DMS53 treated with DMSO at 0.1 percent for 48 hours (cell line): ENCODE data around the gene PRSS56.

ENCODE experiments used
- DNase-seq: peaks from one replicate; lab custom pipeline; 2025; ENCODE audit not compliant: unreplicated experiment; lab: John Stamatoyannopoulos, UW

Gene PRSS56

DNA sequence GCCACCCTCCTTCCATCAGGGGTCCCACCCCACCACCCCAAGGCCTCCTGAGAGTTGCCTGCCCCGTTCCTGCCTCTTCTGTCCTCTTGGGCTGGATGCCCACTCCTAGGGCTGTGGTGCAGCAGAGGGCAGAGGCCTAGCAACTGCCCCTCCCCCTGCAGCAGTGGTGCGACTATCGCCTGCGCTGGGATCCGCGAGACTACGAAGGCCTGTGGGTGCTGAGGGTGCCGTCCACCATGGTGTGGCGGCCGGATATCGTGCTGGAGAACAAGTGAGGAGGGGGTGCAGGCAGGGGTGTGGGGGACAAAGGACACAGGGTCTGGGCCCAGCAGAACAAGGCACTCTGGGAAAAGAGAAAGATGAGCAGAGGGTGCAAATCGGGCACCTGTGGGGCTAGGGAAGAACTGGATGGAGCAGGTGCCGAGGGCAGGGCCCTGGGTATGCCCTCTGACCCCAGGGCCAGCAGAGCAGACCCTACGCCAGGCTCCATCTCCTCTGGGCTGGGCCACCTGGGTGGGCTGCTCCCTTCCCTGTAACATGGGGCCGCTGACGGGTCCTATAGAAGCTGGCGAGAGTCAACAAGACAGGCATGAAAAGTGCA is 20.4 kb downstream of the PRSS56 start:
- no peak for DNase-seq

DNA sequence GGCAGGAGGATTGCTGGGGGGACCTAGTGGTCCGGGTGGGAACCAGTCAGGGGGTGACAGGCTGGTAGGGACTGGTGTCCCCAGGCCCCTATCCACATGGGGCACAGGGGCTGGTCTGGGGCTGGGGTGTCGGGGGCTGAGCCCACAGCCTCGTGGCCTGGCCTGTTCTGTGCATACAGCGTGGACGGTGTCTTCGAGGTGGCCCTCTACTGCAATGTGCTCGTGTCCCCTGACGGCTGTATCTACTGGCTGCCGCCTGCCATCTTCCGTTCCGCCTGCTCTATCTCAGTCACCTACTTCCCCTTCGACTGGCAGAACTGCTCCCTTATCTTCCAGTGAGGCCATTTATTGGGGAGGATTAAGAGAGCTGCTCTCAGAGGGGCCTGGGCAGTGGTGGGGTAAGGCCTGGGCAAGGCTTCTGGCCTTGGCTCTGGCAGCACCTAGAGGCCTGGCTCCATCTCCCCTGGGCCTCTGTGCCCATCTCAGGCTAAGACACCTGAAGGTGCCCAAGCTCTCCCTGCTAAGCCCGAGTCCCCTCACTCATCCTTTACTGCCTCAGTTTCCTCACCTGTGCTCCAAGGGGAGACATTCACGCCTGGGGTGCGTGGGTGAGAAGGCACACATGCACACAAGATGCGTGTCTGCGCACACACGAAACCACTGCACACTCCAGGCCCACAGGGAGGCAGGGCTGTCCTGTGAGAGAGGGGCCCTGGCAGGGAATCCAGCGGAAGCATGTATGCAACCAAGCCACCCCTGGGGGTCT is 21.2 kb downstream of the PRSS56 start:
- DNase-seq, result no peak

DNA sequence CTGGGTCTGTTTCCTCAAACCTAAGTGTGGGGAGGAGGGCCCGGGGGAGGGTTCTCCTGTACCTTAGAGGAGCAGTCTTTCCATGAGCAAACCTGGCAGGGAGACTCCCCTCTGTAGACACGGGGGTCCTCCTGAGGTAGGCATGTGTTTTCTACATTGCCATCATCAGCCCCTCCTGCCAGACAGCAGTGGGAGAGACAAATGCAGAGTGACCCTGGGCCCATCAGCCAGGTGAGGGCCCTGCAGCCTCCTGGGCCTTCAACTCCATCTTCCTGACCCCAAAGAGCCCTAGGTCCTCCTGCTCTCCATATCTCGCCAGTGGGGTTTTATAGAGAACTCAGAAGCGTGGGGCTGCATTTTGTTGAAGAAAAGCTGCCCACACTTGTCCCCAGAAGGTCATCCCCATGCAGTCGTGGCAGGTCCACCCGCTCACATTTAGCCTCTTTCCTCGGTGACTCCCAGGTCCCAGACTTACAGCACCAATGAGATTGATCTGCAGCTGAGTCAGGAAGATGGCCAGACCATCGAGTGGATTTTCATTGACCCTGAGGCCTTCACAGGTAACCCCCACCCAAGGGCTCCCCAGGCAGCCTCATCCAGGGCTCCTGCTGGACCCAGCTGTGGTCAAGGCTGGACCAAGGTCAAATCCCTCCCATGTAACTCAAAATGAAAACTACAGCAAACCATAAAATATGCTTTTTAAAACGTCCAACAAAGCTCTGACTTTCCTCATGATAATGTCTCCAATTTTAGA is 21.9 kb downstream of the PRSS56 start:
- DNase-seq, result no peak

DNA sequence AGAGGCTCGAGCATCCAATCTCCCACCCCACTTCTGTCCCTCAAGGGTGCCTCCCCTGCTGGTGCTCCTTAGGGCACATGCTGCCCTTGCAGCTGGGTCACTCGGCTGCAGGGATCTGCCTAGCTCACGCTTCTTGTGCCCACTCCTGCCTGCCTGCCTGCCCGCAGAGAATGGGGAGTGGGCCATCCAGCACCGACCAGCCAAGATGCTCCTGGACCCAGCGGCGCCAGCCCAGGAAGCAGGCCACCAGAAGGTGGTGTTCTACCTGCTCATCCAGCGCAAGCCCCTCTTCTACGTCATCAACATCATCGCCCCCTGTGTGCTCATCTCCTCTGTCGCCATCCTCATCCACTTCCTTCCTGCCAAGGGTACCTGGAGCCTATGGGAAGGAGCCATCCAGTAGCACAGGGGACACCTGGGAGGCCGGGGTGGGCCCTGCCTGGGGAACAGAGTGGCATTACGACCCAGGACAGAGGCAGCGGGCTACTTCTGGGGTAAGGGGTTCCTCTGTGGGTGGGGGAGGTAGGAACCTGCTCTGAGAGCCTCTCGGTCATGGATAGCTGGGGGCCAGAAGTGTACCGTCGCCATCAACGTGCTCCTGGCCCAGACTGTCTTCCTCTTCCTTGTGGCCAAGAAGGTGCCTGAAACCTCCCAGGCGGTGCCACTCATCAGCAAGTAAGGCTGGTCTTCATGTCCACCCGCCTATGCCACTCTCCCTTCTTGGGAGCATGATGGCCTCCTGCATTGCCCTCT is 22.7 kb downstream of the PRSS56 start:
- DNase-seq, result no peak

DNA sequence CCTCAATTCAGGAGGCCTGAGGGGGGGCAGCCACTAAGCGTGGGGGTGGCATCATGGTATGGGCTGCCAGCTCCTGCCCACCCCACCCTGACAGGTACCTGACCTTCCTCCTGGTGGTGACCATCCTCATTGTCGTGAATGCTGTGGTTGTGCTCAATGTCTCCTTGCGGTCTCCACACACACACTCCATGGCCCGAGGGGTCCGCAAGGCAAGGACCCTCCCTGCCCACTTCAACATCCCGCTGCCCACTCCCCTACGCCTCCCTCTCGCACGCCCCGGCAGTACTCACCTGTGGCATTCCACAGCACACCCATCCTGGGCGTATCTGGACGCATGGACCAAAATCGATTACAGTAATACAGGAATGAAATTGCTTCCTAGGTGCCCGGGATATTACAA is 23.3 kb downstream of the PRSS56 start:
- DNase-seq, result no peak

DNA sequence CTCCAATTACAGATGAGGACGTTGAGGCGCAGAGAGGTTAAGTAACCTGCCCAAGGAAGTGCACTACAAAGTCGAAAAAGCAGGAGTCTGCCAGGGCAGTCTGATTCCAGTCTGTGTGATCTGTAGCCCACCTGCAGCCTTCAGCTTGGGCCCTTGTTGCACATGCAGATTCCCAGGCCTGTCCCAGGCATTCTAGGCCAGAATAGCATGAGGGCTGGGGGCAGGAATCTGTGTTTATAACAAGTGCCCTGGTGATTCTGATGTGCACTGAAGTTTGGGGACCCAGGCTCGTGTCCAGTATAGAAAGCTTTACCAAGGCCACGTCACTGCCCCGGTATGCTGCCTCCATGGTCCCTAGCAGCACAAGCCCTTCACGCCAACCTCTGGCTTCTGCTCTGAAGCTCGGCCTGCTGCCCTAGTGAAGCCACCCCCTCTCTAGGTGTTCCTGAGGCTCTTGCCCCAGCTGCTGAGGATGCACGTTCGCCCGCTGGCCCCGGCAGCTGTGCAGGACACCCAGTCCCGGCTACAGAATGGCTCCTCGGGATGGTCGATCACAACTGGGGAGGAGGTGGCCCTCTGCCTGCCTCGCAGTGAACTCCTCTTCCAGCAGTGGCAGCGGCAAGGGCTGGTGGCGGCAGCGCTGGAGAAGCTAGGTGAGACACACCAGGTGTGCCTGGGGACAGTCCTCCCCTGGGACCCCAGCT is 23.9 kb downstream of the PRSS56 start:
- DNase-seq, result no peak

DNA sequence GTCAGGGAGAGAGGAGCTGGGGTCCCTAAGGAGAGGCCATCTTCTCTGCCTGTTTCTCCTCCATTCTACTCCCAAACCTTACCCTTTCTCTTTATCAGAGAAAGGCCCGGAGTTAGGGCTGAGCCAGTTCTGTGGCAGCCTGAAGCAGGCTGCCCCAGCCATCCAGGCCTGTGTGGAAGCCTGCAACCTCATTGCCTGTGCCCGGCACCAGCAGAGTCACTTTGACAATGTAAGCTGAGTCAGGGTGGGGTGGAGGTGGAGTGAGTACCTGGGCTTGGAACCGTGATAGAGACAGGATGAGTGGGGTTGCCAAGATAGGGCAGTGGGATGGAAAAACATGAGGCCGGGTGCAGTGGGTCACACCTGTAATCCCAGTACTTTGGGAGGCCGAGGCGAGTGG is 24.5 kb downstream of the PRSS56 start:
- DNase-seq, result no peak

DNA sequence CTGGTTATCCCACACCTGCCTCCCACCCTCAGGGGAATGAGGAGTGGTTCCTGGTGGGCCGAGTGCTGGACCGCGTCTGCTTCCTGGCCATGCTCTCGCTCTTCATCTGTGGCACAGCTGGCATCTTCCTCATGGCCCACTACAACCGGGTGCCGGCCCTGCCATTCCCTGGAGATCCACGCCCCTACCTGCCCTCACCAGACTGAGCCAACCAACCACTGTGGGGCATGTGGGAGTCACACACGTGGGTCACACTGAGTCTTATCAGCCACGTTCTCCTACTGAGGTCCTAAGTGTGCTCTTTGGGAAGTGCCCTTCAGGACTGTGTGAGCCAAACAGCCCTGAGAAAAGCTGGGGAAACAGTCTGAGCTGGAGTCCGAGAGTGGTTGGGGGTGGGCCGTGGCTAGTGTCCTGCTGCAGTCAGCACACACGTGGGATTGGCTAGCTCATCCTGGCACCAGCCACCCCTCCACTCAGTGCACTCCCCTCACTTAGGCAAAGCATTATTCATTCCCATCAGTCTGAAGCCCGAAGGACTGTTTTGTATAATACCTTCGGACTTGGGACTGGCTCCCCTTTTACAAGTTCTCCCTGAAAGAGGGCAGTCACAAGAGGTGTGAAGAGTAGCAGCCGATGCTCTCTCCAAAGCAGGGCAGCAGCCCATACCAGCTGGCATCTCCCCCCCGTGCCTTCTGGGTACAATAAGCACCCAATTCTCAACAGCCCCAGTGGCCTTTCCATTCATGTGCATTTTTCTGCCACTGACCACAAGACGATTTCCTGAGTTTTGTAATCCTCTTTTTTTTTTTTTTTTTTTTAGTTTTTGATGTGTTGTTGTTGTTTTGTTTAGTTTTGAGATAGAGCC is 25.6 kb downstream of the PRSS56 start:
- no peak for DNase-seq

DNA sequence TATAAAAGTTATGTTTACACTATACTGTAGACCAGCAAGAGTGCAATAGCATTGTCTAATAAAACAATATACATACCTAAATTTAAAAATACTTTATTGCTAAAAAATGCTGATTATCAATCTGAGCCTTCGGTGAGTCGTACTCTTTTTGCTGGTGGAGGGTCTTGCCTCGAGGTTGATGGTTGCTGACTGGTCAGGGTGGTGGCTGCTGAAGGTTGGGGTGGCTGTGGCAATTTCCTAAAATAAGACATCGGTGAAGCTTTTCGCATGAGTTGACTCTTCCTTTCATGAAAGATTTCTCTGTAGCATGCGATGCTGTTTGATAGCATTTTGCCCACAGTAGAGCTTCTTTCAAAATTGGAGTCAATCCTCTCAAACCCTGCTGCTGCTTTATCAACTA is 27.8 kb downstream of the PRSS56 start:
- DNase-seq, result no peak

DNA sequence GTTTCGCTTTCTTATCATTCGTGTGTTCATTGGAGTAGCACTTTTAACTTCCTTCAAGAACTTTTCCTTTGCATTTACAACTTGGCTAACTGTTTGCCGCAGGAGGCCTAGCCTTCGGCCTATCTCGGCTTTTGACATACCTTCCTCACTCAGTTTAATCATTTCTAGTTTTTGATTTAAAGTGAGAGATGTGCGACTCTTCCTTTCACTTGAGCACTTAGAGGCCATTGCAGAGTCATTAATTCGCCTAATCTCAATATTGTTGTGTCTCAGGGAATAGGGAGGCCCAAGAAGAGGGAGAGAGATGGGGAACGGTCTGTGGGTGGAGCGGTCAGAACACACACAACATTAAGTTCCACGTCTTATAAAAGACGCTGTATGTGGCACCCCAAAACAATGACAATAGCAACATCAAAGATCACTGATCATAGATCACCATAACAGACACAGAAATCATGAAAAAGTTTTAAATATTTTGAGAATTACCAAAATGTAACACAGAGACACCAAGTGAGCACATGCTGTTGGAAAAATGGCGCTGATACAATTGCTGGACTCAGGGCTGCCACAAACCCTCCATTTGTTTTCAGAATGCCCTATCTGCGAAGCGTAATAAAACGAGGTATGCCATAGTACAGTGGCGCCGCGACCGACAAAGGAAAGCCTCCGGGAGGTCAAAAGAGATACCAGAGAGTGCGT is 29.6 kb downstream of the PRSS56 start:
- no peak for DNase-seq

DNA sequence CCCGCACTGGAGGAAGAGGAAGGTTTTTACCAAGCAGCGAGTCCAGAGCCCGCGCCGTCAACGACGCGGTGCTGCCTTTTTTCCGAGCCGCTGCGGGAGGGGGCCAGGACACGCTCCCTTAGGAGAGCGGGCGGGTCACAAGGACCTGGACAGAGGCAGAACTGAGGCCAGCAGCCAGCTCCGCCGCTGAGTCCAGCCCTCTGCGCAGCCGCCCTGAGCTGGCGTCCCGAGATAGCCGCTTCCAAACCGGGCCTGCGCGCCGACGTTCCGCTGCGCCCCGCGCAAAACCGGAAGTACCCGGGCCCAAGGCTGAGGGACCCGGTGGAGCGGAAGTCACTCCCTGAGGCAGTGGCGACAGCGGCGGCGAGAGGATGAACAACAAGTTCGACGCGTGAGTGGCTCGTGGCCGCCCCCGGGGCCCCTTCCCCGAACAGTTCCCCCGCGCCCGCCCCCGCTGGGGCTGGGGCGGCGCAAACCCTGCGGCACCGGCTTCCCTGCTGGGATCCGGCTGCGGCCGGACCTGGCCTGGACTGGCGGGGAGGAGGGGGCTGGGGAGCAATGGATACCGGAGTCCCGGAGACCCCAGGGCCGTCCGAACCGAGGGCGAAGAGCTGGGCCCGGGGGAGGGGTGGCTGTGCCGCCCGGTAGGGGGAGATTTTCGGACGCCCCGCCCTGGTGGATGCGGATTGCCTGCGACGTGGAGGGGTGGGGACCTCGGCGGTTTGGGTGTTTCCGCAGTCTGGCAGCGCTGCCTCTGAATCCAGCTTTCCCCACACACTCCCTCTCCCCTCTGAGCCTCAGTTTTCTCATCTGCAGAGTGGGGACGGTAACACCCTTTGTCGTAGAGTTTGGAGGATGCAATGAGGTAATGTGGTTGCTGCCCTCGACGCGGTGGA is 30.4 kb downstream of the PRSS56 start, which contains the start of the genes EIF4E2 and TIGD1:
Gene EIF4E2 (plus strand): TSS at position 336 of the 896 bp plus-strand sequence. CDS start 36 bp downstream, at position 372.
Gene TIGD1 (minus strand): TSS at position 204 of the 896 bp plus-strand sequence. CDS start 675 bp downstream, outside the sequence.
- peak; percentile 77 for DNase-seq

DNA sequence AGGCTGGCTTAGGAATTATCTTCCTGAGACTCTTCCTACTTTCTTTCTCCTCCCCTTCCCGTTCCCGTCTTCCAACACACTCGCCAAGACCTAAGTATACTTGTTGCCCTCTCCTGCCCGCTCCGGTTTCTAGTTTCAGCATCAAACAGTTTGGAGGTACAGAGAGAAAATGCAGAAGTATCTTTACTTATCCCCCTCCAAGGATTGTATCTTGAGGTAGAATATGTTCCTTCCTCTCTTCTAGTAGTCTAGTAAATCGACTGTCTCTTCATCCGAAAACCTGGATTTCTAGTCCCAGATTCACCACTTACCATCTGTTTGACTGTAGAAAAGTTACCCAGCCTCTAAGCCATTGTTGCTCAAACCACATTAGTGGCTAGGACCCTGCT is 31.1 kb downstream of the PRSS56 start:
- DNase-seq, result no peak

DNA sequence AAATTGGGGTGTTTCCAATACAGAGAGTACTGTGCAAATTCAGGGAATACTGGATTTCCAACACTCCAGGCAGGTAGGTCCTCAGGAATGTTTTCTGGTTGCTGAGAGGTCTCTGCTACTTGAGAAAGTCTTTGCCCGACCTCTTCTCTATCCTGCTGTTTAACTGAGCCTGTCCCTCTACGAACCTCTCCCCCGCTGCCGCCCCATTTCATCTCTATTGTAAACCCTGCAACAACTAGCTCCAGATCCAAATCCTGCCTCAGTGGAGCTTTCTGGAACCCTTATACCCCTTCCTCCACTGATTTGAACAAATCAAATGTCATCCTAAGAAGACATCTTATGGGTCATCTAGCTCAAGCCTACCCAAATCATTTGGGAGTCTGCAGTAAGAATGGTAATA is 31.6 kb downstream of the PRSS56 start:
- no peak for DNase-seq

DNA sequence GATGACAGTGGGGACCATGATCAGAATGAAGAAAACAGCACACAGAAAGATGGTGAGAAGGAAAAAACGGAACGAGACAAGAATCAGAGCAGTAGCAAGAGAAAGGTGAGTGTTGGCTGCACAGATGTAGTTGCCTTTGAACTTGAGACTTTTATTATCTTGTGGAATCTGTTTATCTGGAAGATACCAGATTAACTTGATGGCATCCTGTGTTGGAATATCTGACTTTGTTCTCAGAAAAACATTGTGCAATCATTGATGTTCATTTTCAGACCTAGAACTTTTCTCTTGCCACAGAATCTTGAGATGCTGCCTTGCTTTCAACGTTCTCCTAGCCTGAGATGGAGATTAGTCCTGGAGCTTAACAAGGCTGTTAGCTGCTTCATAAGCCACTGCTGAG is 36.2 kb downstream of the PRSS56 start:
- no peak for DNase-seq

DNA sequence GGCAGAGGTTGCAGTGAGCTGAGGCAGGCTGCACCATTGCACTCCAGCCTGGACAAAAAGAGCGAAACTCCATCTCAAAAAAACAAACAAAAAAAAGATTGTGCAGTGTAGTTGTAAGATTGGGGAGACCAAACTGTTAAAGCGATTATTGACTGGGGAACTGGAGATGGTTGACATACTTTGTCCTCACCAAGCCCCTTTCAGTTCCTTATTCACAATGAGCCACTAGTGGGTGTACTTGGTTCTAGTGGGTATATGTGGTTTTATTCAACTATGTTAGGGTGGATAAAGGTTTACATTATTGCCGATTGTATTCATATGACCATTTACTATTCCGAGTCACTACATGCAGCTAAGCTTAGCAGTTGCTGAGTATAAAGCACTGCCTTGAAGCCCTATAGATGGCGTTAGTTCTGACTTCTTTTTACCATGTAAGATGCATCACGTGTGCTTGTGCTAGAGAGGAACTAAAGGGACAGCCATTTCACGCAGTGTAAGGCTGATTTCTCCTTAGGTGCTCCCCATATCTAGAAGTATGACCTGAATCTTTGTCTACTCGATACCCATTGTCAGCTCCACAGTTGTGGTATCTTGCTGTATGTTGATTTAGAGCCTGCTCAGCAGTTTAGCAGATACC is 42.4 kb downstream of the PRSS56 start:
- DNase-seq, result no peak

DNA sequence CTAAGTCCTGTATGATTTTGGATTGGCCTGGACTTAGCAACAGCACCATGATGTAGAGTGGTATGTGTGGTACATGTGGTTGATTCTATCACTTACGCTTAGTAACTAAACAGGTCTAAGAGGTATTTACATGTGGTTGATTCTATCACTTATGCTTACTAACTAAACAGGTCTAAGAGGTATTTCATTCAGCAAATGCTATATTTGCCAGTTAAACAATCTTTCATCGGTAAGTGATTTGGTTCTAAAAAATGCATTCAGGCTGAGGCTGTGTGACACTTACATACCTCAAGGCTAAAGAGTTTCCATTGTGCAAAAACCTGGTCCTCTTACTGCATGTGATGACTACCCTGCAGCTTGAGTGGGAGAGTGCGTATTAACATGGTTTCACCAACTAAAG is 43.4 kb downstream of the PRSS56 start:
- no peak for DNase-seq

DNA sequence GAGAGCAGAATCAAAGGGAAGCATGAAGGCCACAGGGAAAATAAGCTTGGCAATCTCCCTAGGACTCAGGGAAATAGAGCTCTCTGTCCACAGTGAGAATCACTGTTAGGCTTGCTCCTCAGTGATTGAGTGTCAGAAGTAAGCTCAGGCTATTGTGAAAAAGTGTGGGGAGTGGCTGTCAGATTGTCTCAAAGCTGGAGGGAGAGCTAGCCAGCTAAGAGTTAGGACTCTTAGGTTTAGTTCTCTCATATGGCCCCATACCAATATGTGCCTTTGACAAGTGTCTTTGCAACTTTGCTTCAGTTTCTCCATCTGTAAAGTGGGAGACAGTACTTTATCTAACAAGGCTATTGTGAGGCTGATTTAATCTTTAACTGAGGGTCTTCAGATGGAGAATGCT is 47.5 kb downstream of the PRSS56 start:
- no peak for DNase-seq

DNA sequence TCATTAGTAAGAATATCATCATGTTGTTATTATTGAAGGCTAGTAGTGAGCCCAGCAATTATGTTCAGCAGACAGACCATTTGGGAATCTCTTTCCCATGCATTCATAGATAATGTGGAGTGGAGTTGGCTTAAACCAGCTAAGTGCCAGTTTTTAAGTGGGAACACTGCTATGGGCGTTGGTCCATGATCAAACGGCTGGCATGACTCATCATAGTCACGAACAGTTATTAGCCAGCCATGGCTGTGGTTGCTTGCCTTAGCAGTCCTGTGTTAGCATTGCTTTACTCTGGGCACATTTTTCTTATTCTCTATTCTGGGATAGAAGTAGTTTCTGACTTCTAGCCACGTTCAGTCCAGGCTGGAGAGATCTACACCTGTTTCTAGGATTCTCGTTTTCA is 48.0 kb downstream of the PRSS56 start:
- DNase-seq, result peak; percentile 25
